Cardiac septum (tissue), 1 donor: ENCODE results near the gene MXRA8. TPM values are rescaled to one million over a fixed set of nuclear protein-coding genes. Genes with fewer than 3 reads are reported as not detected.
"Not testable (repeated sequence)": the region's sequence is repeated elsewhere in the genome, so short reads cannot be mapped to it uniquely, and the experiment has no call there.

Experiments used
- DNase-seq: peaks from one replicate; pipeline ENCODE4 v3.0.0-alpha.2; 2020; ENCODE audit warnings: low spot score
- intact Hi-C: fragments of 100-400 bp; cut with DNase I; formaldehyde crosslinking; loops from one replicate; pipeline ENCODE4 v1.14.0; 2022
- total RNA-seq: library from RNA; stranded (reverse); fragmentation: NEBNext Ultra II Directional; extraction: Animal tissue kit (Norgen Biotek cat#: 25700); gene quantifications from one replicate; pipeline ENCODE4 v1.2.1, GENCODE V29; 2021
- donor health status: DM: no; HTN: no; CAD: no.

The MXRA8 gene
- total RNA-seq, 1 donor from 2014 or later: 30.5 TPM

- no peak for DNase-seq
- intact Hi-C loops: loop anchor here (5.0 kb wide), 1 partner anchor 250 kb away; no protein-coding TSS in a partner anchor
Observed at GRCh38 chr1:1371746-1372711, 13.7 kb upstream of the MXRA8 start.

- intact Hi-C loops: loop anchor here (5.0 kb wide), 1 partner anchor 249 kb away; no protein-coding TSS in a partner anchor
- DNase-seq: no peak
Observed at GRCh38 chr1:1371364-1371745, 13.0 kb upstream of the MXRA8 start.

GRCh38 chr1:1370771-1371300 lies 12.5 kb upstream of the MXRA8 start:
- DNase-seq: no peak
- intact Hi-C loops: loop anchor here (5.0 kb wide), 1 partner anchor 249 kb away; no protein-coding TSS in a partner anchor

- not testable (repeated sequence) for DNase-seq
- intact Hi-C loops: loop anchor here (5.0 kb wide), 1 partner anchor 248 kb away; no protein-coding TSS in a partner anchor
Observed at GRCh38 chr1:1370094-1370493, 11.7 kb upstream of the MXRA8 start.

GRCh38 chr1:1367315-1367714 lies 9.0 kb upstream of the MXRA8 start:
- no peak for DNase-seq
- intact Hi-C loops: no loop called here

- intact Hi-C loops: no loop called here
Observed at GRCh38 chr1:1366699-1367066, 8.3 kb upstream of the MXRA8 start.

GRCh38 chr1:1365875-1366698 lies 7.7 kb upstream of the MXRA8 start:
- no peak for DNase-seq
- intact Hi-C loops: no loop called here

More at GRCh38 chr1:1366699-1367066, 8.3 kb upstream of the MXRA8 start:
- DNase-seq: no peak

- intact Hi-C loops: no loop called here
- no peak for DNase-seq
Observed at GRCh38 chr1:1364266-1364665, 5.9 kb upstream of the MXRA8 start.

GRCh38 chr1:1361982-1362423 lies 3.6 kb upstream of the MXRA8 start:
- DNase-seq: no peak
- intact Hi-C loops: no loop called here

- intact Hi-C loops: no loop called here
- no peak for DNase-seq
Observed at GRCh38 chr1:1361233-1361981, 3.1 kb upstream of the MXRA8 start.

GRCh38 chr1:1360506-1361169 lies 2.3 kb upstream of the MXRA8 start:
- peak; percentile 82 for DNase-seq
- intact Hi-C loops: no loop called here

GRCh38 chr1:1359664-1360468 lies 1.5 kb upstream of the MXRA8 start:
- no peak for DNase-seq

GRCh38 chr1:1359308-1359663 lies 931 bp upstream of the MXRA8 start:
- DNase-seq: no peak
- intact Hi-C loops: loop anchor here (5.0 kb wide), 1 partner anchor 73 kb away; no protein-coding TSS in a partner anchor

More at GRCh38 chr1:1359664-1360468, 1.5 kb upstream of the MXRA8 start:
- intact Hi-C loops: loop anchor here (5.0 kb wide), 1 partner anchor 72 kb away; no protein-coding TSS in a partner anchor

GRCh38 chr1:1357871-1358432 lies 403 bp downstream of the MXRA8 start:
- no peak for DNase-seq
- intact Hi-C loops: loop anchor here (5.0 kb wide), 1 partner anchor 74 kb away; no protein-coding TSS in a partner anchor

GRCh38 chr1:1356796-1357401 lies 1.5 kb downstream of the MXRA8 start:
- intact Hi-C loops: loop anchor here (5.0 kb wide), 1 partner anchor 75 kb away; no protein-coding TSS in a partner anchor
- no peak for DNase-seq

GRCh38 chr1:1356166-1356795 lies 2.1 kb downstream of the MXRA8 start:
- intact Hi-C loops: loop anchor here (5.0 kb wide), 1 partner anchor 76 kb away; no protein-coding TSS in a partner anchor
- no peak for DNase-seq
